Gastrocnemius medialis (tissue), 4 donors: ENCODE results near the gene PRIMPOL.

Experiments
- CTCF ChIP-seq, 5 experiments: fragments of 450-650 bp in 3 of 5; fragments of 200-600 bp in 2 of 5; sonication (generic) in 2 of 5; IDR thresholded peaks in 4 of 5; conservative IDR thresholded peaks in 1 of 5; 1 replicate in 4 of 5; 2 replicates in 1 of 5; pipeline ENCODE4 v1.5.1; 2016 to 2019; ENCODE audit warnings: antibody characterized with exemption in 5 of 5, mild to moderate bottlenecking in 3 of 5, moderate library complexity in 3 of 5
- POLR2A ChIP-seq, 2 donors: fragments of 450-650 bp; IDR thresholded peaks; one replicate each; pipeline ENCODE4 v1.6.1; 2017; ENCODE audit warnings: antibody characterized with exemption in 2 of 2, mild to moderate bottlenecking in 2 of 2, moderate library complexity in 2 of 2

- no peak for TF ChIP-seq CTCF (IDR thresholded peaks at IDR 0.05 in 4 of 5, conservative IDR thresholded peaks at IDR 0.05 in 1 of 5)
- no peak for TF ChIP-seq POLR2A (IDR thresholded peaks at IDR 0.05)
Measured at GRCh38 chr4:184680698-184681097, 31.2 kb downstream of the PRIMPOL start.
